HepG2 (cell line): Measurements from ENCODE around the gene KIFC1. TPM values are rescaled to one million over a fixed set of nuclear protein-coding genes. Genes with fewer than 3 reads are reported as not detected.

Experiments
- ATAD3A ChIP-seq: sonication (generic); formaldehyde crosslinking; IDR thresholded peaks from 2 replicates; pipeline ENCODE4 v1.4.0; 2020; ENCODE audit warnings: missing genetic modification reagents
- CBX5 ChIP-seq: sonication (generic); formaldehyde crosslinking; IDR thresholded peaks from 2 replicates; pipeline ENCODE4 v1.4.0; 2020; ENCODE audit warnings: missing genetic modification reagents, borderline replicate concordance
- ETV5 ChIP-seq: IDR thresholded peaks from 2 replicates; pipeline ENCODE4 v1.6.1; 2018; ENCODE audit warnings: missing biosample characterization, missing genetic modification reagents, inconsistent platforms, borderline replicate concordance
- ETV6 ChIP-seq: sonication (generic); formaldehyde crosslinking; conservative IDR thresholded peaks from 2 replicates; pipeline ENCODE4 v1.4.0; 2020; ENCODE audit warnings: missing genetic modification reagents
- FOXO1 ChIP-seq: sonication (generic); formaldehyde crosslinking; IDR thresholded peaks from 2 replicates; pipeline ENCODE4 v1.4.0; 2020; ENCODE audit warnings: missing genetic modification reagents
- IKZF5 ChIP-seq: IDR thresholded peaks from 2 replicates; pipeline ENCODE4 v1.6.1; 2018; ENCODE audit warnings: missing genetic modification reagents, mild to moderate bottlenecking, missing compliant biosample characterization
- KAT8 ChIP-seq: IDR thresholded peaks from 2 replicates; pipeline ENCODE4 v1.6.1; 2016; ENCODE audit warnings: missing genetic modification reagents, missing compliant biosample characterization
- MED1 ChIP-seq: sonication (generic); formaldehyde crosslinking; IDR thresholded peaks from 2 replicates; pipeline ENCODE4 v1.4.0; 2020; ENCODE audit warnings: missing genetic modification reagents
- NONO ChIP-seq, 2 experiments: fragments of 450-650 bp in 1 of 2; sonication (generic) in 1 of 2; formaldehyde crosslinking in 1 of 2; IDR thresholded peaks in 1 of 2; conservative IDR thresholded peaks in 1 of 2; 2 replicates each; pipeline versions ENCODE4 v1.6.1 to v1.8.0; 2017 to 2022; ENCODE audit warnings: mild to moderate bottlenecking in 1 of 2, missing genetic modification reagents in 1 of 2, moderate library complexity in 1 of 2
- RORA ChIP-seq: sonication (generic); formaldehyde crosslinking; IDR thresholded peaks from 2 replicates; pipeline ENCODE4 v1.5.0; 2020; ENCODE audit warnings: mild to moderate bottlenecking, missing genetic modification reagents, moderate library complexity
- SKI ChIP-seq: fragments of 450-650 bp; IDR thresholded peaks from one replicate; pipeline ENCODE4 v1.6.1; 2018; ENCODE audit warnings: mild to moderate bottlenecking; ENCODE audit not compliant: partially characterized antibody
- TAF1 ChIP-seq: sonication (generic); formaldehyde crosslinking; IDR thresholded peaks from 2 replicates; pipeline ENCODE4 v1.4.0; 2020; ENCODE audit warnings: missing genetic modification reagents
- TBX2 ChIP-seq: sonication (generic); formaldehyde crosslinking; IDR thresholded peaks from 2 replicates; pipeline ENCODE4 v1.5.0; 2020; ENCODE audit warnings: missing genetic modification reagents, mild to moderate bottlenecking, borderline replicate concordance
- TRIM24 ChIP-seq: sonication (generic); formaldehyde crosslinking; IDR thresholded peaks from 2 replicates; pipeline ENCODE4 v1.8.0; 2022; ENCODE audit warnings: mild to moderate bottlenecking, missing genetic modification reagents
- XBP1 ChIP-seq: sonication (generic); formaldehyde crosslinking; IDR thresholded peaks from 2 replicates; pipeline ENCODE4 v1.5.0; 2020; ENCODE audit warnings: missing genetic modification reagents
- ZC3H13 ChIP-seq: sonication (generic); formaldehyde crosslinking; IDR thresholded peaks from 2 replicates; pipeline ENCODE4 v1.8.1; 2023; ENCODE audit warnings: mild to moderate bottlenecking, missing genetic modification reagents, moderate library complexity
- ZNF335 ChIP-seq: sonication (generic); formaldehyde crosslinking; IDR thresholded peaks from 2 replicates; pipeline ENCODE4 v1.4.0; 2020; ENCODE audit warnings: missing genetic modification reagents
- ZNF570 ChIP-seq: sonication (generic); formaldehyde crosslinking; IDR thresholded peaks from 2 replicates; pipeline ENCODE4 v1.4.0; 2020; ENCODE audit warnings: mild to moderate bottlenecking, missing genetic modification reagents, borderline replicate concordance
- ZNF740 ChIP-seq: sonication (generic); formaldehyde crosslinking; IDR thresholded peaks from 2 replicates; pipeline ENCODE4 v1.4.0; 2020; ENCODE audit warnings: missing genetic modification reagents
- ZSCAN25 ChIP-seq: sonication (generic); formaldehyde crosslinking; IDR thresholded peaks from 2 replicates; pipeline ENCODE4 v1.8.0; 2022; ENCODE audit warnings: mild to moderate bottlenecking, missing genetic modification reagents
- polyA plus RNA-seq, 8 experiments: library from polyadenylated mRNA; depleted of rRNA in 3 of 8; stranded (reverse) in 7 of 8; unstranded in 1 of 8; fragments of >200 nt; fragmentation: Illumina TruSeq in 4 of 8; extraction: Trizol in 4 of 8; gene quantifications; 2 replicates each; pipeline versions ENCODE4 v1.2.1 to v1.2.3, GENCODE V29; 2011 to 2016; ENCODE audit warnings: low read depth in 4 of 8, missing spikeins in 1 of 8, mixed read lengths in 1 of 8; ENCODE audit not compliant: insufficient read depth in 1 of 8
- total RNA-seq, 5 experiments: library from RNA; depleted of rRNA; stranded (reverse); fragments of >200 nt; fragmentation: Illumina TruSeq; extraction: Trizol; gene quantifications; 2 replicates each; pipeline ENCODE4 v1.2.3, GENCODE V29; 2016; ENCODE audit warnings: low read depth in 1 of 5
- TF ChIP-seq, protein P1 (sequence below): sonication (generic); formaldehyde crosslinking; IDR thresholded peaks from 2 replicates; pipeline ENCODE4 v1.8.0; 2022; ENCODE audit warnings: missing genetic modification reagents, low read depth, mild to moderate bottlenecking, borderline replicate concordance
- TF ChIP-seq, protein P2 (sequence below): sonication (generic); formaldehyde crosslinking; IDR thresholded peaks from 2 replicates; pipeline ENCODE4 v1.4.0; 2020; ENCODE audit warnings: missing genetic modification reagents
- TF ChIP-seq, protein P3 (sequence below): sonication (generic); formaldehyde crosslinking; IDR thresholded peaks from 2 replicates; pipeline ENCODE4 v1.4.0; 2020; ENCODE audit warnings: low read depth, mild to moderate bottlenecking, missing genetic modification reagents
- TF ChIP-seq, protein P4 (sequence below): sonication (generic); formaldehyde crosslinking; conservative IDR thresholded peaks from 2 replicates; pipeline ENCODE4 v1.4.0; 2020; ENCODE audit warnings: missing genetic modification reagents

Gene KIFC1
- total and polyA plus RNA-seq, 2 of the 13 experiments (the other 11 are each of a cell fraction or from before 2014, with no cell fraction given), result 25.0 to 45.5 TPM

GRCh38 chr6:33454009-33454946 lies 62.7 kb downstream of the KIFC1 start, which contains the start of gene ZBTB9 (continued):
- TF ChIP-seq, protein P1, sequence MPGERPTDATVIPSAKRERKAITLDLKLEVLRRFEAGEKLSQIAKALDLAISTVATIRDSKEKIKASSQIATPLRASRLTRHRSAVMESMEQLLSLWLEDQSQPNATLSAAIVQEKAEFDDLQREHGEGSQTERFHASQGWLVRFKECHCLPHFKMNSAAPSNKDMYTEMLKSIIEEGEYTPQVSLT (CRISPR knock-in tag), result no peak
- TF ChIP-seq KAT8 (CRISPR knock-in tag) (peak; percentile 98), ETV5 (CRISPR knock-in tag) (peak; percentile 91), ZNF740 (CRISPR knock-in tag) (no peak; the same call in 1 of the 2 replicates), FOXO1 (CRISPR knock-in tag) (peak; percentile 42; the same call in 1 of the 2 replicates), TBX2 (peak; percentile 89), RORA (CRISPR knock-in tag) (no peak), TAF1 (CRISPR knock-in tag) (peak; percentile 98), ZC3H13 (CRISPR knock-in tag) (peak; percentile 98), ZNF335 (CRISPR knock-in tag) (no peak; the same call in 1 of the 2 replicates), ATAD3A (CRISPR knock-in tag) (no peak), MED1 (CRISPR knock-in tag) (peak; percentile 31; the same call in 1 of the 2 replicates), ZSCAN25 (peak; percentile 79; the same call in 1 of the 2 replicates), ZNF570 (CRISPR knock-in tag) (0 out of 2 replicates have a peak, but pooled peaks have one; percentile 84), ETV6 (CRISPR knock-in tag) (peak; percentile 95; the same call in 1 of the 2 replicates), TRIM24 (CRISPR knock-in tag) (no peak), IKZF5 (CRISPR knock-in tag) (peak; percentile 97), XBP1 (CRISPR knock-in tag) (no peak), CBX5 (CRISPR knock-in tag) (peak; percentile 81; the same call in 1 of the 2 replicates), SKI (peak; percentile 84), NONO (IDR thresholded peaks at IDR 0.05) (no peak), NONO (CRISPR knock-in tag; conservative IDR thresholded peaks at IDR 0.05) (peak; percentile 97)
- TF ChIP-seq, protein P2, sequence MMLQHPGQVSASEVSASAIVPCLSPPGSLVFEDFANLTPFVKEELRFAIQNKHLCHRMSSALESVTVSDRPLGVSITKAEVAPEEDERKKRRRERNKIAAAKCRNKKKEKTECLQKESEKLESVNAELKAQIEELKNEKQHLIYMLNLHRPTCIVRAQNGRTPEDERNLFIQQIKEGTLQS, result peak; percentile 36
- TF ChIP-seq, protein P3, sequence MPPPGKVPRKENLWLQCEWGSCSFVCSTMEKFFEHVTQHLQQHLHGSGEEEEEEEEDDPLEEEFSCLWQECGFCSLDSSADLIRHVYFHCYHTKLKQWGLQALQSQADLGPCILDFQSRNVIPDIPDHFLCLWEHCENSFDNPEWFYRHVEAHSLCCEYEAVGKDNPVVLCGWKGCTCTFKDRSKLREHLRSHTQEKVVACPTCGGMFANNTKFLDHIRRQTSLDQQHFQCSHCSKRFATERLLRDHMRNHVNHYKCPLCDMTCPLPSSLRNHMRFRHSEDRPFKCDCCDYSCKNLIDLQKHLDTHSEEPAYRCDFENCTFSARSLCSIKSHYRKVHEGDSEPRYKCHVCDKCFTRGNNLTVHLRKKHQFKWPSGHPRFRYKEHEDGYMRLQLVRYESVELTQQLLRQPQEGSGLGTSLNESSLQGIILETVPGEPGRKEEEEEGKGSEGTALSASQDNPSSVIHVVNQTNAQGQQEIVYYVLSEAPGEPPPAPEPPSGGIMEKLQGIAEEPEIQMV (CRISPR knock-in tag), result peak; percentile 86
- TF ChIP-seq, protein P4, sequence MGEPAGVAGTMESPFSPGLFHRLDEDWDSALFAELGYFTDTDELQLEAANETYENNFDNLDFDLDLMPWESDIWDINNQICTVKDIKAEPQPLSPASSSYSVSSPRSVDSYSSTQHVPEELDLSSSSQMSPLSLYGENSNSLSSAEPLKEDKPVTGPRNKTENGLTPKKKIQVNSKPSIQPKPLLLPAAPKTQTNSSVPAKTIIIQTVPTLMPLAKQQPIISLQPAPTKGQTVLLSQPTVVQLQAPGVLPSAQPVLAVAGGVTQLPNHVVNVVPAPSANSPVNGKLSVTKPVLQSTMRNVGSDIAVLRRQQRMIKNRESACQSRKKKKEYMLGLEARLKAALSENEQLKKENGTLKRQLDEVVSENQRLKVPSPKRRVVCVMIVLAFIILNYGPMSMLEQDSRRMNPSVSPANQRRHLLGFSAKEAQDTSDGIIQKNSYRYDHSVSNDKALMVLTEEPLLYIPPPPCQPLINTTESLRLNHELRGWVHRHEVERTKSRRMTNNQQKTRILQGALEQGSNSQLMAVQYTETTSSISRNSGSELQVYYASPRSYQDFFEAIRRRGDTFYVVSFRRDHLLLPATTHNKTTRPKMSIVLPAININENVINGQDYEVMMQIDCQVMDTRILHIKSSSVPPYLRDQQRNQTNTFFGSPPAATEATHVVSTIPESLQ (CRISPR knock-in tag), result no peak
